HG03439 (cell line): ENCODE measurements around the gene THBS2.
"Not testable (repeated sequence)": the region's sequence is repeated elsewhere in the genome, so short reads cannot be mapped to it uniquely, and the experiment has no call there.

Experiments
- ATAC-seq: cut with Tn5 transposase; IDR thresholded peaks from one replicate; pipeline ENCODE4 v1.9.1; 2021; ENCODE audit warnings: mild to moderate bottlenecking, moderate library complexity; ENCODE audit not compliant: unreplicated experiment

THBS2 gene

DNA sequence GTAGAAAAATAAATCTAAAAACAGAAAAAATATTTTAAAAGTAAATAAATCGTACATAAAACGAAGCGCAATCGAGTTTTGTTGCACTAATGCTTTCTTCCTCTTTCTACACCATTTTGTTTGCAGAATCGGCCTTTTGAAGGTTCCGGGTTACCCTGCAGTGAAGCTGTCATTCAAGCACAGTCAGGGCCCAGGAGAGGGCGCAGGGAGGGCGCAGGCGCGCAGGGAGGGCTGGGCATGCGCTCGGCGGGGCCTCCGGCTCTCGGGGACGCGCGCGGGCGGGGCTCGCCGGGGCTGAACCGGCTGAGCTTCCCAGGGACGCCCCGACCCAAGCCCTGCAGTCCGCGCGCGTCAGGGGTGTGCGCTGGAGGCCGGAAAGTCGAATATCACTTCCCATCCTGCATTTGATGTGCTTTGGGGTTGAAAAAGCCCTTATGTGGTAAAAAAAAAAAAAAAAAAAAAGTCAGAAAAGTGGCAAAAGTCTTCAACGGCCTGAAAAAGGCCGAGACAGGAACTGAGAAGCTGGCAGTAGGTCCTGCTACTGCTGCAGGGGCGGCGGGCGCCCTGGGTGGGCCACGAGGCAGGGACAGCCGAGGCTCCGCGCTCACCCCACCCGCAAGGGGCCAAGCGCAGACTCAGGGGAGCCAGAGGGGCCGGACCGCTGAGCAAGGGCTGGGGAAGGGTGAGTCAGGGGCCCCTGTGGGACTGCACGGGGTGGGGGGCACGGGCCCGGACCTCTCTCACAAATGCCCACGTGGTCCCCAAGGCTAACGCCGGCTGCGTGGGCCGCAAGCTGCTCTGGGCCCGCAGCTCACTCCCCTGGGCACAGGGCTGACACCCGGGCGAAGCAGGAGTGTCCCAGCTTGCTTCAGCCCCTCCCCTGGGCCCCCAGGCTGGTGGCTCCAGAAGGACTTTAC lies 40.5 kb downstream of the THBS2 start:
- ATAC-seq = peak; percentile 99

DNA sequence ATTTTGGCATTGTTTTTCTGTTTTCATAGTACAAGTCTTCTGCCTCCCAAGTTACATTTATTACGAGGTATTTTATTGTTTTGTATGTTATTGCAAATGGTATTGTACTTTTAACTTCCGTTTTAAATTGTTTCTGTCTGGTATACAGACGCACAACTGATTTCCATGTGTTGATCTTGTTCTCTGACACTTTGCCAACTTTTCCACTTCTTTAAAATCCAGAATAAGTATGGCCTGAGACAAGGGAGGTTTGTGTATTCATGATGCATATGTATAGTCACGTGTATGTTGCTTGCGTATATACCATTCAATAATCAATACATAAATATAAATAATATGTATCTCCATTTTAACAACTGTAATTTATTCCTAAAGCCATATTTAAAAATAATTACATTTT lies 41.2 kb downstream of the THBS2 start:
- no peak for ATAC-seq

DNA sequence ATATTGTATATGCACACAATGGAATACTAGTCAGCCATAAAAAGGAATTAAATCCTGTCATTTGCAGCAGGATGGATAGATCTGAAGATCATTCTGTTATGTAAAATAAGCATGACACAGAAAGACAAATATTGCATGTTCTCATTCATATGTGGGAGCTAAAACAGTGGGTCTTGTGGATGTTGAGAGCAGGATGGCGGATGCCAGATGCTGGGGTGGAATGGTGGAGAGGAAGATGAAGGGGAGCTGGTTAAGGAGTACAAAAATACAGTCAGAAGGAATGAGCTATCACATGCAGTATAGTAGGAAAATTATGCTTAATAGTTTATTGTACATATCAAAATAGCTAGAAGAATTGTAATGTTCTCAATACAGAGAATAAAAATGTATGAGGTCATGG lies 41.8 kb downstream of the THBS2 start:
- no peak for ATAC-seq

DNA sequence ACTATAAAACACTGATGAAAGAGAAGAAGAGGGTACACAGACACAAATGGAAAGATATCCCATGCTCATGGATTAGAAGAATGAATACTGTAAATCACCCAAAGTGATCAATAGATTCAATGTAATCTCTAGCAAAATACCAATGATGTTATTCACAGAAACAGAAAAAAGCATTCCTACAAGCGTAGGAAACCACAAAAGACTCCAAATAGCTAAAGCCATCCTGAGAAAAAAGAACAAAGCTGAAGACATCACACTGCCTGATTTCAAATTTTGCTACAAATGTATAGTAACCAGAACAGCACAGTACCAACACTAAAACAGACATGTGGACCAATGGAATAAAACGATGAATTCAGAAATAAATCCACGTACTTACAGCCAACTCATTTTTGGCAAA lies 43.0 kb downstream of the THBS2 start:
- no peak for ATAC-seq

DNA sequence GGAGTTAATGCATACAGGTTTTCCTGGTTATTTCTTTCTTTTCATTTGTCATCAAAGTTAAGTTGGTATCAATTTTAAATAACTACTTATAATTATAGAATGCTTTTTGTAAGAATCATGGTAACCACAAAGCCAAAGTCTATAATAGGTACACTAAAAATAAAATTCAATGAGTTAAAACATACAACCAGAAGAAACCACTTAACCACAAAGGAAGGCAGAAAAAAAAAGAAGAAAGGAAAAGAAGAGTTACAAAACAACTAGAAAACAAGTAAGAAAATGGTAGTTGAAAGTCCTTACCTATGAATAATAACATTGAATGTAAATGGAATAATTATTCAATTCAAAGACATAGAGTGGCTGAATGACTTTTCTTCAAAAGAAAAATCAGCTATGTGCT lies 45.6 kb downstream of the THBS2 start:
- ATAC-seq = no peak

DNA sequence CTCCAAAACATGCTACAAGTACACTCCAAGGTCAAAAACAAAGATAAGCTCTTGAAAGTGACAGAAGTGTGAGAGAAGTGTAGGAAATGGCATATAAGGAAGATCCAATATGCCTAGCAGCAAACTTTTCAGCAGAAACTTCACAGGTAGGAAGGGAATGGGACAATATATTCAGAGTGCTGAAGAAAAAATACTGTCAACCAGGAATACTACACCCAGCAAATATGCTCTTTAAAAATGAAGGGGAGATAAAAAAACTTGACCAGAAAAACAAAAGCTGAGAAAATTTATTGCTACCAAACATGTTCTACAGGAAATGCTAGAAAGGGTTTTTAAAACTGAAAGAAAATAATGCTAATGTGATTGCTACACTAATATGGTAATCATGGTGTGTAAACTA lies 46.2 kb downstream of the THBS2 start:
- no peak for ATAC-seq

DNA sequence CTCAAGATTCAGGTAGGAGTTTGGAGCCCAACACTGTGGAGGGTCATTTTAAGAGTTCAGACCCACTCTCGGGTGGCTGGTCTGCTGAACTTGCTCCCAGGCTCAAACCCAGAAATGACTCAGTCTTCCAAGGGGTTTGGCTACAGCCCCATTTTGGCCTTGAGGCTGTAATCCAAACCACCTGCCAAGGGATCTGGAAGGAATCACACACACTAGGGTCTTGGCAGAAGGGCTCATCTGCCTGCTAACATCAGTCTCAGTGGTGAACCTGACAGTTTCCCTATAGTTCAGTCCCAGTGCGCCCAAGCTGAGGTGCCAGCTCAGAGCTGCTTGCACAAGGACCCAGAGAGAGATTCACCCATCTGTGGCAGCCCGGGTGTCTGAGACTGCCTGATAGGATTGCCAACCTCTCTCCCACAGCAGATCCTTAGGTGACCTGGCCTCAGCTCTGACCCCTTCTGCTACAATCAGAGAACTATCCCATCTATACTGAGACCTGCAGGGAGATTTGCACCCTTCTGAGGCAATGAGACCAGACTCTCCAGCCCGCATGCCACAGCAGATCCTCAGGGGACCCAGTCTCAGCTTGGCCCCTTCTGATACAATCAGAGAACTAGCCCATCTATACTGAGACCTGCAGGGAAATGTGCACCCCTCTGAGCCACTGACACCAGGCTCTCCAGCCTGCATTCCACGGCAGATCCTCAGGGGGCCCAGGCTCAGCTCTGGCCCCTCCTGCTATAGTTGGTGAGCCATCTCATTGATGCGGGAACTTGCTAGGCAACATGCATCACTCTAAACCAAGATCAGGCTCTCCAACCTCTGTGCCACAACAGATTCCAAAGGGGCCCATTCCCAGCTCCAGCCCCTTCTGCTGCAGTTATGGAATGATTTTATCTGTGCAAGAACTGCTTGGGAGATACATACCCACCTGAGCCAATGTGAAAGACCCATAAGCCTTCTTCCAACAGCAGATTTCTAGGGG lies 48.2 kb downstream of the THBS2 start:
- no peak for ATAC-seq

DNA sequence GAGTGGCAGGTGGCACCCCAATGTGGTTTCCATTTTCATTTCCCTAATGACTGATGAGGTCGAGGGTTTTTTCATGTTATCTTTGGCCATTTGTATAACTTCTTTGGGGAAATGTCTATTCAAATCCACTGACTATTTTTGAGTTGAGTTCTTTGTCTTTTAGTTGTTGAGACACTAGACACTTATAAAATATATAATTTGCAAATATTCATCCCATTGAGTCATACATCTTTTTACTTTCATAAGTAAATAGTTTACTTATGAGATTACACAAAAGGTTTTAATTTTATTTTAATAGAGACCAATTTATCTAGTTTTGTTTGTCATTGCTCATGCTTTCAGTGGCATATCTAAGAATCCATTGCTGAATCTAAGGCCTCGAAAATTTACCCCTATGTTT lies 49.5 kb downstream of the THBS2 start:
- ATAC-seq = no peak

DNA sequence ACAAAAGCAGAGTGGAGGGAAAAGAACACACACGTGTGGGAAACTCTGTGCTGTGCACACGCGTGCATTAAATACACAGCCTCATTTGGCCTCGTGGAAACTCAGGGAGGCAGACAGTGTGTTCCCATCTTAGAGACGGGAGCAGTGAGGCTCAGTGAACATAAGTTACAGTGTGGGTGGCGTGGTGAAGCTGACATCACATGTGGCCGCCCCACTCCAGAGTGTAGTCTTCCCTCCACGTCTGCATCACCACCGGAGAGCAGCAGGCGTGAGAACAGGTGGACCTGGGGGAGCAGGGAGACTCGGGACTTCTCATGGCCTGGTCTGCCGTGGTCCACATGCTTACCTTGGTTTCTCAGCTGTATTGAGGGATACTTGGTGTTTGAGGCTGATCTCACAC lies 51.7 kb downstream of the THBS2 start:
- ATAC-seq = no peak

DNA sequence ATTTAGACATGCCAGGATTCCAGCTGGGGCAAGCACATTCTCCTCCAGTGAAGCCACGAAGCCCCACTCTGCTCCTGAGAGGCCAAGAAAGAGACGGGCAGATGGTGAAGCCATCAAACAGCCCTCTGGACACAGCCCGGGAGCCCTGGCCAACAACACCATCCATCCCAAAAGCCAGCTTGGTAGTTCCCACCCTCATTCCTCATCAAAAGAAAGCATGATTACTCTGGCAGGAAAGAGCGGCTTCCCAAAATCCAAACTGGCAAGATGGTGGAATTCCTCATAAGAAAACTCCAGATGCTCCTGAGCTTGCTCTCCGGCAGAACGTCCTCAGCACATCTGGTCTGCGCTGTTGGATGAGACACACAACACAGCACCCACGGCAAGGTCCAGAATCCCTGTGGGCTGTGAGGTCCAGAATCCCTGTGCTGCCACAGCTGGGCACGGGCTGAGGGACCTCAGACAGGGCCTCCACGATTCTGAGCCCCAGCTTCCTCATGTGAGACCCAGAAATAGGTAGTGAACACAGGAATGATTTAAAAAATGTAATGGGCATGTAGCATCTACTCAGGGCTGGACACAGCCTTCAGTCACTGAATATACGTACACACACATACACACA lies 52.6 kb downstream of the THBS2 start:
- ATAC-seq = no peak

DNA sequence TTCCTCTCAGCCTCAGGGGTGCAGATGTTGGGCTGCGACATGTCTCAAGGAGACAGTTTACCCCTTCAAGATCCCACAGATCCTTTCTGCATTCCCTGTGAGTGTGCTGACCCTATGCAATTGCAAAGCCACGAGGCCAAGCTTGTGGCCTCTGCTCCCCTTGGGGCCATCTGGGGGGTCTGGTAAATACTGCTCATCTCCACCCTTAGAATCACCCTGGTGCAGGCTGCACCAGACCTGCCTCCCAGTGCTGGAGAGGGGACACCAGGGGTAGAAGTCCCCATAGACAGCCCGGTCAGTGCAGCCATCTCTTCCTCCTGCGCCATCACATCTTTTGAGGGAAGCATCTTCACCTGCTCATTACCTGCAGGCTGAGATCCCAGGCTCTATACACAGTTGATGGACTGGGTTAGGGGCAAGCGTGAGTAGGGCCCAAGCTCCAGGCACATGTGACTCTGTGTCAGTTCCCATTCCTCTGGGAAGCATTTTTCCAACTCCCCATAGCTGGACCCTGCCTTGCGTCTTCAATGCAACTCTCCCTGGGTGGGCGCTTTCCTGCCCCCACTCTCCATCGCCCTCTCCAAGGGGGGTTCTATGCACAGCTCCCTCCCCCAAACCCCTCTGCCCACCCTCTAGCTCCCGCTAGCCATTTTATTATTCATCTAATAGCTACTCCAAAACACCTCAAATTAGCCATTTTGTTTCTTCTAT lies 53.9 kb downstream of the THBS2 start:
- ATAC-seq = no peak

DNA sequence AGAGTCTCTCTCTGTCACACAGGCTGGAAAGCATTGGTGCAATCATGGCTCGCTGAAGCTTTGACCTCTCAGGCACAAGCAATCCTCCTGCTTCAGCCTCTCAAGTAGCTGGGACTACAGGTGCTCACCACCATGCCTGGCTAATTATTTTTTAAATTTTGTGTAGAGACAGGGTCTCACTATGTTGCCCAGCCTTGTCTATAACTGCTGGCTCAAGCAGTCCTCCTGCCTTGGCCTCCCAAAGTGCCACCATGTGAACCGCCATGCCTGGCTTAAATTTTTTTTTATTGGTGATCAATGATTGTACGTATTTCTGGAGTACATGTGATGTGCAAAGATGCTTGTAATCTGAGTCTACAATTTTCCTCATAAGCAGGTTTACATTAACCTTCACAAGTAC lies 54.8 kb downstream of the THBS2 start:
- ATAC-seq = no peak

DNA sequence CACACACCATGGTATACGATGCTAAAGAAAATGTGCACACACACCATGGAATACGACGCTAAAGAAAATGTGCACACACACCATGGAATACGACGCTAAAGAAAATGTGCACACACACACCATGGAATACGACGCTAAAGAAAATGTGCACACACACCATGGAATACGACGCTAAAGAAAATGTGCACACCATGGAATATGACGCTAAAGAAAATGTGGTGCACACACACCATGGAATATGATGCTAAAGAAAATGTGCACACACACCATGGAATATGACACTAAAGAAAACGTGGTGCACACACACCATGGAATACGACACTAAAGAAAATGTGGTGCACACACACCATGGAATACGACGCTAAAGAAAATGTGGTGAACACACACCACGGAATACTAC lies 55.7 kb downstream of the THBS2 start:
- ATAC-seq = not testable (repeated sequence)

DNA sequence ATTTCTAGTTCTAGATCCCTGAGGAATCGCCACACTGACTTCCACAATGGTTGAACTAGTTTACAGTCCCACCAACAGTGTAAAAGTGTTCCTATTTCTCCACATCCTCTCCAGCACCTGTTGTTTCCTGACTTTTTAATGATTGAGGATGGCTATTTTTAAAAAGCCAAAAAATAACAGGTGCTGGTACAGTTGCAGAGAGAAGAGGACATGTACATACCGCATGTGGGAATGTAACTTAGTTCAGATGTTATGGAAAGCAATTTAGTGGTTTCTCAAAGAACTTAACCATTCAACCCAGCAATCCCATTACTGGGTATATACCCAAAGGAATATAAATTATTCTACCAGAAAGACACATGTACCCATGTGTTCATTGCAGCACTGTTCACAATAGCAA lies 57.4 kb downstream of the THBS2 start:
- ATAC-seq = not testable (repeated sequence)

DNA sequence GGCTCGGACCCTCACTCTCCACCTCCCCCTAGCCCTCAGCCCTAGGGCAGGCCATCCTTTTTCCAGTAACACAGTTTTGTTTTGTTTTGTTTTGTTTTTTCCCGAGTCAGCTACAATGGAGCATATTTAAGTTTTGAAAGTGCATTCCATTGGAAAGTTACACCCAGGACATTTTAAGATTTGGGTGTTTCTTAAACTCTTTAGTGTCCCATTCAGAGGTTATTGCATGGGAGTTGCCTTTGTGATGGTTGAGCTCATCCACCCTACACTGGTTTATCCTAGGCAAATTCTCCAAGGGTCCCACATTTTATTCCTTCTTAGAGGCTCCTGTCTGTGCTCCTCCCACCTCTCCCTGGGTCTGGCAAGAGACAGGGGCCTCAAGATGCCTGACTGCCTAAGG lies 58.9 kb downstream of the THBS2 start:
- no peak for ATAC-seq

DNA sequence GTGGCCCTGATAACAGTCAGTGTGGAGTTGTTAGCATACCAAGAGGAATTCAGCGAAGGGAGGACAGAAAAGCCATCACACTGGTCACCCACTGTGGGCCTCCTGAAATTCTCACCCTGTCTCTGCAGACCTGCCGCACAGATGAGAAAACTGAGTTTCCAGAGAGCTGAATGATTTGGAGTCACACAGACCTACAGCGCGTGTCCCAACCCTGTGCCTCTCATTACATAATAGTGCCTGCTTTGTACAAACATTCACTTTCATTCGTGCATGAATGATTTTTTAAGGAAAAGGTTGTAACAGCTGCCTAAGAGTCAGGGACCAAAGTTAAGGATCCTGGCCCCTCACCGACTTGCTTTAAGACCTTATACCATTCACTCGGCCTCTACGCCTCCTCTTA lies 62.7 kb downstream of the THBS2 start:
- ATAC-seq = no peak

DNA sequence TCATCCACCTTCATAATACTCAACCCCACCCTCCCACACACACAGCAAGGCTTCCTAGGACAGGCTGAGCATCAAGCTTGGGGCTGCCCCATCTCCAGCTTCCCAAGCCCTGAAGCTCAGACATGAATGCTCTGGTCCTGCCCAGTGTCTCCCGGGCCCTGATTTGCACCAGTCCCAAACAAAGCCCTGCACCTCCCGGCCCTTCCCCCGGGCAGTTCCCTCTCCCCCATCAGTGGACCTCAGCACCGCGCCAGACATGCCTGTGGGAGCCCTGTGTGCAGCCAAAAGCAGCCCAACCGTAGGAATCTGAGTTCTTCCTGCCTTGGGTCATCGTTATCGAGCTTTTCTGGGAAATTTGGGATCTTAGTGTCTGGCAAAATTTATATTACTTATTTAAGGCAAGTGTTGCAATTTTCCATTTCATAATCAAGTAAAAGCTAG lies 63.5 kb downstream of the THBS2 start:
- ATAC-seq = no peak

DNA sequence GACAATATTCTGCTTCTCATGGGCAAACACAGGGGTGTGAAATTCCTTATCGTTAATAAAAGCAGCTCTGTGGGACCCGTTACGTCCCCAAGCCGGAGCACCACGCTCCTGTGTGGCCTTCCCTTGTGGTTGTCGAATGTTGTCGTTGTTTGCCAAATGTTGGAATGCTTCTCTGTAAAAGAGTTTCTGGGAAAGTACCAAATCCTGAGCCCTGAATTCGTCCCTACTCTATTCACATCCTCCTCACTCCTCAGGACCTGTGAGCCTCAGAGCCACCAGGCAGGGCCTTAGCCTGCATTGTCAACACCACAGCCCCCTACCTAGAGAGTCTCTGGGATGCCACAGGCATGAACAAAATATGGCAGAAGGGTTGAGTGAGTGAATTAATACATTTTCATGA lies 64.0 kb downstream of the THBS2 start:
- no peak for ATAC-seq

DNA sequence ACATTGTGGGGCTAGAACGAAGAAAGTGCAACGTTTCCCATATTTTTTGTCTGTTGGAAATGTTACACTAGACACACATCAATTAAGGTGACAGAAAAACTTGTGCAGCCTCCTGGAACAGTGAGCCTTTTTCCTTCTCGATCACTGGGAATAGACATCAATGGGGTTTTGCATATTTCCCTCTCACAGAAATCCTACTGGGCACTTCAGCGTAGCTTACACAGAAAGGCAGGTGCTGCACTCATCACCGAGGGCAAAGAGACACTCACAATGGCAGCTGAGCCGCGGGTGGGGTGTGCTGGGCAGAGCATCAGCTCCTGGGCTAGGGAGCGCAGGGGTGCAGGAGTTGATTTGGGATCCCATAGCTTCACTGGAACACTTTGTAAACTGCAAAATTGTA lies 64.5 kb downstream of the THBS2 start:
- no peak for ATAC-seq

DNA sequence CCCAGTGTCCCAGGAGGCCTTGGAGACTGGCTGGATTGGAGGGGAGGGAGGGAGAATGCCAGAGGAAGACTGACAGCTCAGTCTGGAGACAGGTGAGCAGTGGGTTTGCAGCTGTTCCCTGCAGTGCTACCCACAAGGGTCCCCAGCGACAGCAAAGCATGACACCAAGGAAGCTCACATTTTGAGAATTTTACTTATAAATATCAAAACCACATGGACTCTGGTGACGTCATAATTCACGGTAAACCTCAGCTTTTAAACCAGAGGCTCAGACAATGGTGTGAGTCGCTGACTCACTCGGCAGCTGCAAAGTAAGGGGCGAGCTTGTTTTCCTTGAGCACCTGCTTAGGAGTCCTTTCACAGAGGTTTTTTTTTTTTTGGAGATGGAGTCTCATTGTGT lies 65.2 kb downstream of the THBS2 start:
- ATAC-seq = no peak

DNA sequence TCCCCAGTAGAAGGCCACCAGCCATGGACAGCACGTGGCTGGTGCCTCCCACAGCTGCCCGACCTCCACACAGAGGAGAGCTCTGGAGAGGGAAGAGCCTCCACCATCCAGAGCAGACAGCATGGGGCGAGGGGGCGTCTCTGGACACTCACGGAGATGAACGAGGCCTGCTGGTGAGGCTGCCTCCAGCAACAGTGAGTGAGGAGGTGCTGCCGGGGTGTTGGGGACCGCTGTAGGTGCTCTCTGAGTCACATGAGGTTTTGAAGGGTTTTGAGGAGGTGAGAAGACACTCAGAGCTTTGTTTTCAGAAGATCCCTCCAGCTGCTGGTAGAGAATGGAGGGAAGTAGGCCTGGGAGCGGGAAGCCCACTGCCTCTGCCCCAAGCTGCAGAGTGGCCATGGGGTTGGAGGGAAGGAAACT lies 65.6 kb downstream of the THBS2 start:
- ATAC-seq = no peak
